Spleen (tissue), 3 donors: Measurements from ENCODE around the gene COL23A1.

Experiments used
- POLR2A ChIP-seq, 3 donors: fragments of 450-650 bp; IDR thresholded peaks; one replicate each; pipeline ENCODE4 v1.5.1; 2017; ENCODE audit warnings: antibody characterized with exemption in 3 of 3, mild to moderate bottlenecking in 1 of 3
- POLR2AphosphoS5 ChIP-seq, 3 donors: sonication (generic); formaldehyde crosslinking; IDR thresholded peaks; one replicate each; pipeline ENCODE4 v1.5.1; 2017; ENCODE audit warnings: antibody characterized with exemption in 3 of 3

GRCh38 chr5:178323961-178324360 lies 266.2 kb downstream of the COL23A1 start:
- TF ChIP-seq POLR2AphosphoS5 (IDR thresholded peaks at IDR 0.05) (no peak), POLR2A (IDR thresholded peaks at IDR 0.05) (no peak)
